ENCODE measurements around the gene CLOCK. TPM values are rescaled to one million over a fixed set of nuclear protein-coding genes. Genes with fewer than 3 reads are reported as not detected.
"Not testable (repeated sequence)": the region's sequence is repeated elsewhere in the genome, so short reads cannot be mapped to it uniquely, and the experiment has no call there.

CLOCK gene
- total RNA-seq, 6 donors from 2014 or later = 10.2 to 39.6 (median 22.2) TPM

DNA sequence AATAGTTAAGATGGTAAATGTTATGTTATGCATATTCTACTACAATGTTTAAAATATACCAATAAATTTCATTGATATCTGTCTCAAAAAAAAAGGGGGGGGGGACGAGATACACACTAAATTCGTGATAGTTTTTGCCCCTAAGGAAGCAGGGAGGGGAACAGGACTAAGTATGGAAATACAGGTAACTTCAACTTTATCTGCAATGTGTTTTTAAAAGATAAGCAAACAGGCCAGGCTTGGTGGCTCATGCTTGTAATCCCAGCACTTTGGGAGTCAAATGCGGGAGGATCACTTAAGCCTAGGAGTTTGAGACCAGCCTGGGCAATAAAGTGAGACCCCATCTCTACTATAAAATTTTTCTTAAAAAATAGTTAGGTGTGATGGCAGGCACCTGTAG is 13.4 kb upstream of the CLOCK start:
- Histone ChIP-seq H3K27ac (no peak overlapping the region), H3K27me3 (no peaks in the 10 kb centered on the region), H3K36me3 (no peaks in the 10 kb centered on the region), H3K4me3 (no peak overlapping the region), H3K9me3 (no peaks in the 10 kb centered on the region), H3K4me1 (no peaks in the 10 kb centered on the region)
- no peak for ATAC-seq (ENCODE audit: low FRiP score in 2 of 2)
- TF ChIP-seq POLR2A (IDR thresholded peaks at IDR 0.05) (no peak), EP300 (IDR thresholded peaks at IDR 0.05) (no peak), CTCF (IDR thresholded peaks at IDR 0.05) (no peak), POLR2AphosphoS5 (IDR thresholded peaks at IDR 0.05) (no peak)
- 73 to 75% methylated on average over 3 of the region's 3 CpGs for WGBS, 2 donors
- DNase-seq = no peak

GRCh38 chr4:55554453-55555030 is 7.8 kb upstream of the CLOCK start:
- peak in 1 of 2 donors; percentile 67 for ATAC-seq (ENCODE audit: low FRiP score in 2 of 2)
- no peaks in the 10 kb centered on the region for H3K9me3 ChIP-seq

DNA sequence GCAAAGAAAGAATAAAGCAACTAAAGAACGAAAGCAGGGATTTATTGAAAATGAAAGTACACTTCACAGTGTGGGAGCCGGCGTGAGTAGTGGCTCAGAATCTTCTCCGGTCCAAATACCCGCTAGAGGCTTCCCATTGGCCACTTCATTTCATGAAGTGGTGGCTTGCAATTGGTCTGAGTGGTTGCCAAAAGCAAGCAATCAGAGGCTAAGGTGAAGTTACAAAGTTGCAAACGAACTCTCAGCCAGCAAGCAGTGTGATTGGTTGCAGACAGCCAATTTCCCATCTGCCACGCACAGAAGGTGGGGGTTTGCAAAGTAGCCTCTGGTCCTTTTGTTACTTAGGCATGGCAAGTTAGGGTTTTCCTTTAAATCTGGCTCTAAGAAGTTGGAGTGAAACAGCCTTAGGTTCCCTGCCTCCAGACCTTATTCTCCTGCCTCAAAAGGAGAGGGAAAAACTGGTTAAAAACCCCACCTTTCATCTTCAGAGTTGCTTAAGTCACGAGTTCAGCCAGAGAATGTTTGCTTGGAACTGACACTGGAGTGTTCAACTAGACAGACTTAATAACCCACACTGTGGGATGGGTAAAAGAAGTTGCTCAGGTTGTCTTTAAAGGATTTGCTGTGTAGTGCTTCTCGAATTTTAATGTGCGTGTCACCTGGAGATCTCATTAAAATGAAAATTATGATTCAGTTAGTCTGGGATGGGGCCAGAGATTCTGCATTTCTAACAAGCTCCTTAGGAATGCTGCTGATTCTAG is 6.9 kb upstream of the CLOCK start:
- ATAC-seq (ENCODE audit: low FRiP score in 2 of 2) = peak in 1 of 2 donors; percentile 96
- WGBS, 2 donors = 69 to 70% methylated on average over 10 of the region's 10 CpGs
- peak in 1 of 2 donors; percentile 41 for DNase-seq

More at GRCh38 chr4:55554453-55555030, 7.8 kb upstream of the CLOCK start:
- H3K27me3 ChIP-seq = no peaks in the 10 kb centered on the region
- TF ChIP-seq POLR2AphosphoS5 (IDR thresholded peaks at IDR 0.05) (no peak), CTCF (IDR thresholded peaks at IDR 0.05) (peak in 2 of 6 experiments; percentile 19 to 25), POLR2A (IDR thresholded peaks at IDR 0.05) (no peak)
- peaks cover 0 to 5% (median 0%) of the 10 kb centered on the region in 4 donors for H3K4me1 ChIP-seq
- no peak overlapping the region for H3K27ac ChIP-seq
- 49 to 55% methylated on average over 2 of the region's 2 CpGs for WGBS, 2 donors
- DNase-seq = no peak
- no peaks in the 10 kb centered on the region for H3K36me3 ChIP-seq
- no peak overlapping the region for H3K4me3 ChIP-seq

DNA sequence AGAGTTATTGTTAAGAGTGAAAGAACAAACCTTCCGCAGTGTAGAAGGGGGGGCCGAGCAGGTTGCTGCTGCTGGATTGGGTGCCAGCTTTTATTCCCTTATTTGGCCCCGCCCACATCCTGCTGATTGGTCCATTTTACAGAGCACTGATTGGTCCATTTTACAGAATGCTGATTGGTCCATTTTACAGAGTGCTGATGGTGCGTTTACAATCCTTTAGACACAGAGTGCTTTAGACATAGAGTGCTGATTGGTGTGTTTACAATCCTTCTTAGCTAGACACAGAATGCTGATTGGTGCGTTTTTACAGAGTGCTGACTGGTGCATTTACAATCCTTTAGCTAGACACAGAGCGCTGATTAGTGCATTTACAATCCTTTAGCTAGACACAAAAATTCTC is 5.3 kb upstream of the CLOCK start:
- not testable (repeated sequence) for DNase-seq; H3K9me3 ChIP-seq; H3K27ac ChIP-seq; H3K4me3 ChIP-seq; H3K27me3 ChIP-seq; ATAC-seq (ENCODE audit: low FRiP score in 2 of 2); H3K36me3 ChIP-seq
- H3K4me1 ChIP-seq = peaks cover 3 to 12% (median 9%) of the 10 kb centered on the region in 4 donors
- 91% methylated on average over 6 of the region's 6 CpGs for WGBS, 2 donors

More for the DNA sequence above, 6.9 kb upstream of the CLOCK start:
- Histone ChIP-seq H3K27ac (no peak overlapping the region), H3K4me3 (peak overlapping the region in 3 of 4 donors; percentile 21 to 34 (median 28)), H3K36me3 (no peaks in the 10 kb centered on the region), H3K9me3 (no peaks in the 10 kb centered on the region), H3K4me1 (peaks cover 0 to 5% (median 0%) of the 10 kb centered on the region in 4 donors), H3K27me3 (no peaks in the 10 kb centered on the region)
- TF ChIP-seq POLR2AphosphoS5 (IDR thresholded peaks at IDR 0.05) = no peak
- TF ChIP-seq EP300 (IDR thresholded peaks at IDR 0.05) = no peak
- no peak for TF ChIP-seq POLR2A (IDR thresholded peaks at IDR 0.05)
- no peak for TF ChIP-seq CTCF (IDR thresholded peaks at IDR 0.05)

GRCh38 chr4:55549888-55550287 is 3.2 kb upstream of the CLOCK start:
- Histone ChIP-seq H3K36me3 (no peaks in the 10 kb centered on the region), H3K9me3 (no peaks in the 10 kb centered on the region), H3K4me1 (peaks cover 7 to 14% (median 11%) of the 10 kb centered on the region in 4 donors), H3K27ac (no peak overlapping the region), H3K27me3 (no peaks in the 10 kb centered on the region), H3K4me3 (no peak overlapping the region)
- no peak for DNase-seq
- TF ChIP-seq POLR2A (IDR thresholded peaks at IDR 0.05) = no peak
- no peak for TF ChIP-seq EP300 (IDR thresholded peaks at IDR 0.05)
- TF ChIP-seq CTCF (IDR thresholded peaks at IDR 0.05) = no peak
- TF ChIP-seq POLR2AphosphoS5 (IDR thresholded peaks at IDR 0.05) = no peak
- 84 to 91% methylated on average over 2 of the region's 2 CpGs for WGBS, 2 donors
- no peak for ATAC-seq (ENCODE audit: low FRiP score in 2 of 2)

Data from upper lobe of left lung (tissue), 6 donors.